Measurements from ENCODE around the gene SIN3B.

Gene SIN3B

DNA sequence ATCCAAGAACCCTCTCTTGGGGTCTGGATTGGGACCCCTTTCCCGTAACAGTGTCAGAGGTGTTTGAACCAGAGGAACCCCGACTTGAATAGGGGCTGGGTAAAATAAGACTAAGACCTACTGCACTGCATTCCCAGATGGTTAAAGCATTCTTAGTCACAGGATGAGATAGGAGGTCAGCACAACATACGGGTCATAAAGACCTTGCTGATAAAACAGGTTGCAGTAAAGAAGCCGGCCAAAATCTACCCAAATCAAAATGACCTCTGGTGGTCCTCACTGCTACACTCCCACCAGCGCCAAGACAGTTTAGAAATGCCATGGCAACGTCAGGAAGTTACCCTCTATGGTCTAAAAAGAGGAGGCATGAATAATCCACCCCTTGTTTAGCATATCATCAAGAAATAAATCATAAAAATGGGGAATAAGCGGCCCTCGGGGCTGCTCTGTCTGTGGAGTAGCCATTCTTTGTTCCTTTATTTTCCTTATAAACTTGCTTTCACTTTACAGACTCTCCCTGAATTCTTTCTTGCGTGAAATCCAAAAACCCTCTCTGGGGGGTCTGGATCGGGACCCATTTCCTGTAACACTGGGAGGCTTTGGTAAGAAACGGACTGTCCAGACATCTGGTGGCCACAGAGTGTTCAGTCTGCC lies 4.4 kb upstream of the SIN3B start:
- intact Hi-C loops (cut with DNase I), result no loop called here
- DNase-seq, result peak in 1 of 10 donors; percentile 9

DNA sequence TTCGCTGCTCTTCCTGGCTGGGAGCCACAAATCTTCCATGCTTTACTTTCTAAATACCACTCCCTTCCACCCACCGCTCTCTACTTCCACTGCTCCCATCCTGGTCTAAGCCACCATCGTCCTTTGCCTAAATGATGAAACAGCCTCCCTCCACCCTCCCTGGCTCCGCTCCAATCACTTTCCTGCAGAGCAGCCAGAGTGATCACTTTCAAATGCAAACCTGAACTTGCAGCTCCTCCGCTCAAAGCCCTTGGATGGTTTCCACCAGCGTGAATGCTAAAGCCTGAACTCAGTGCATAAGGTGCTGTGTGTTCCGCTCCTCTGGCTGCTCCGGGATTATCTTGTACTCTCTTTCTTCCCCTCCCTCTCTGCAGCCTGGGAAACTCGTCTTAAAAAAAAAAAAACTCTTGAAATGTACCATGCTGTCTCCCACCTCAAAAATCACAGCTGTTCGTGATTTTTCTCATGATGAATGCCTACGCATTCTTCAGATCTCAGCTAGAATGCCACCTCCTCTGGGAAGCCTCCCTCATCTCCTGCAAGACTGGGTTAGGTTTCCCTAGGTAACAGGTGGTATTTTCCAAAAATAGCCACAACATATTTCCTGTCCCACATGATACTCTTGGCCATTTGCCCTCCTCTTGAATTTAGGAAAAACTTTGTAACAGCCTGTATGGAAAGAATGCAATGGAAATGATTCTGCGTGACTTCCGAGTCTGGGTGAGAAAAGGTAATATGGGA lies 3.7 kb upstream of the SIN3B start:
- intact Hi-C loops (cut with DNase I), result no loop called here
- peak in 9 of 10 donors; percentile 13 to 87 (median 49) for DNase-seq

DNA sequence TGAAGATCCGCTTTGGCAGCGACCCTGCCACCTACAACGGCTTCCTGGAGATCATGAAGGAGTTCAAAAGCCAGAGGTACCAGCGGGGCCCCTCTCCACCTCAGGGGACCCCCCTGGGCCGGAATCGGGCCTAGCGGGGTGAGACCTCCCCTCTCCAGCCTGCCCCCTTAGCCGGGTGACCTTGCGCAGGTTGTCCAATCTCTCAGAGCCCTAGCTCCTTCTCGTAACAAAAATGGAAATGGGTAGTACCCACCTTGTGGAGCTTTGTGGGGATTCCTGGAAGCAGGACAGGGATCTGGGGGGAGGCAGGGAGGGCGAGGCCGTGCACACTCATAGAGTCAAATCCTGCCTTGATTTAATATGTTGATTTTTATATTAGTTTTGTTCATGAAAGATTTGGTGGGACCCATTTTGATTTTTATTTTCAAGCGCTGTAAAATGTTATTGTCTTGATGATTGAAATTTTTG lies 658 bp downstream of the SIN3B start:
- DNase-seq, result peak in 1 of 10 donors; percentile 82

DNA sequence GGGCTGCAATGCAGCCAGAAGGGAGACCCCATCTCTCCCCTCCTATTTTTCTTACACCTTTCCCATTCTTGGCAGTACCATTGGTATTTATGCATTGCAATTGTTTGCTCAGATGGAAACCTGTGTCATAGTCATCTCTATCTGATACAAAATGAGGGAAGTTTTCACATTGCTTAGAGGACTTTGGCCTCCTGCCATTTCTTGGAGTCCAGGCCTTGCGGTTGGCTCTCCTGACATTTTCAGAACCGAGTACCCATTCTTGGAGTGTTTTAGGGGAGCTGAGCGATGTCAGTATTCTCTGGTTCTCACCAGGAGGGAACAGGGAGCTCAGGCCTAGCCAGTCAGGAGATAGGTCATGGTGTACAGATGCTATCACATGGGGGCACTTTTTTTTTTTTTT lies 1.5 kb downstream of the SIN3B start:
- peak in 1 of 10 donors; percentile 25 for DNase-seq
- intact Hi-C loops (cut with DNase I), result no loop called here

More for the DNA sequence above, 658 bp downstream of the SIN3B start:
- intact Hi-C loops (cut with DNase I), result no loop called here

DNA sequence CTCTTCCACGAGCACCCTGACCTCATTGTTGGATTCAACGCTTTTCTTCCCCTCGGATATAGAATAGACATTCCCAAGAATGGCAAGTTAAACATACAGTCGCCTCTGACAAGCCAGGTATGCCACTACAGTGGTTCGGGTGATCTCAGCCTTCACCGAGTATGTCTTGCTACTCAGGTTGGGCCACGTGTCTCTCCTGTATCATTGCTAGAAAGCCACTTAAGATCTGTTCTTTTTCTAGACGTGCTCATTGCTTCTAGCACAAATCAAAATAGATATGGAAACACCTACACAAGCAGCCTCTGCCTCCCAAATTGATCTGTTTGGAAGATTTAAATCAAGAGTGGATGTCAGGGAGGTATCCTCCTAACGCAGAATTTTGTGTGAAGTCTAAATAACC lies 2.3 kb downstream of the SIN3B start:
- intact Hi-C loops (cut with DNase I), result no loop called here
- peak in 2 of 10 donors; percentile 8 to 22 for DNase-seq

DNA sequence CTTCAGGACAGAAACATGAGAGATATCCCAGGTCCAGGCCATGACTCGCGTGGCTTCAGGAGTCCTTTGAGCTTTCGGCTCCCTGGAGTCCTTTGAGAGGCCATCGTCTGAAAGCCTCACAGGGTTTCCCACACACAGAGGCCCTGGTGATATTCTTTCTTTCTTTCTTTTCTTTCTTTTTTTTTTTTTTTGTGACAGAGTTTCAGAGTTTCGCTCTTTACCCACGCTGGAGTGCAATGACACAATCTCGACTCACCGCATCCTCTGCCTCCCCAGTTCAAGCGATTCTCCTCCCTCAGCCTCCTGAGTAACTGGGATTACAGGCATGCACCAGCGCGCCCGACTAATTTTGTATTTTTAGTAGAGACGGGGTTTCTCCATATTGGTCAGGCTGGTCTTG lies 5.5 kb downstream of the SIN3B start:
- intact Hi-C loops (cut with DNase I), result no loop called here
- no peak for DNase-seq

DNA sequence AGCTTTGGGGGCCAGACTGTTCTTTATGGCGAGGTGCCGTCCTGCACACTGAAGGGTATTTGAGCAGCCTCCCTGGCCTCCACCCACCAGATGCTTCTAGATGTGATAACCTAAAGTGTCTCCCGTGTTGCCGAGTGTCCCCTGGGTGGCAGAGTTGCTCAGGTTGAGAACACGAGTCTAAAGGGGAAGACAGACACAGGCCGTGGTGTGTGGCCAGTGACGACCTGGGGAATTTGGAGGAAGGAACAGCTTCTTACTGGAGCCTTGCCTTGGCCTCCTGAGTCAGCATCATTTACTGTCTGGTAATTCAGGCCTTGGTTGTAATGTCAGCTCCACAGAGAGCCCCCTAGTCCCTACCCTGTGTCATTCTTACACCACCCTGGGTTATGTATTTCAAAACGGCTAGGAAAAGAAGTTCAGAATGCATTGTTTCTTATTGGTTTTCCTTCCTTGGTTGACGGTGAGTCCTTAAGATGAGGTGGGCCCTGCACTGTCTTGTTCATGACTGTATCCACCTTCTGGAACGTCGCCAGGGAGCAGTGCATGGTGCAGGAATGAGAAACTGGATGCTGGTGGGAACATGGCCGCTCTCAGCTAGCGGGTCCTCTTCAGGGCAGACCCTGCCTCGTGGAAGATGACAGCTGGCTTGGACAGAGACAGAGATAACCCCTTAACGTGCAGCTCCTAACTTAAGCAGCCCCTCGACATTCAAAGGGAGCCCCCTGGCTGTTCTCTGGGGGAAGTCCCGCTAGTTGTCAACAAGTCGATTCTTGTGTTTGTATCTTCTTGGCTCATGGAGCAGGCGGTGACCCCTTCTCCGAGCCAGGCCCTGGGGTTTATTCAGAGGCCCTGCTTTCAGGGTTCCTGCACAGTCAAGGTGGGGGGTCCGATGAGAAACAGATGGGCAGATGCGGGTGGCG lies 7.2 kb downstream of the SIN3B start:
- DNase-seq, result peak in 4 of 10 donors; percentile 15 to 71 (median 40)
- intact Hi-C loops (cut with DNase I), result no loop called here

DNA sequence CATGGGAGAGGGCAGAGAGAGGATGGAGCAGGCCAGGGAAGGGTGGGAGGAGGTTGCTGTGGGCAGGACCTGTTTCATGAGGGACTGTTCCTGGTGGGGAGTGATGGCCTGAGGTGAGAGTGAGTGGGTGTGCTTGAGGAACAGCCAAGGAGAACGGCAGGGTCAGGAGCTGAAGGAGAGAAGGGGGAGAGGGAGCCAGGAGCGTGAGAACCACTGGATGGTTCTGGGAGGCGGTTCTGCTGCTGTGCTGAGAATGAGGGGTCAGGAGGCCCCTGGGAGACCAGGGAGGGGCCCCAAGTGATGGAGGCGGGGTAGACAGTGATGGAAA lies 7.8 kb downstream of the SIN3B start:
- peak in 2 of 10 donors; percentile 23 to 24 for DNase-seq
- intact Hi-C loops (cut with DNase I), result no loop called here

DNA sequence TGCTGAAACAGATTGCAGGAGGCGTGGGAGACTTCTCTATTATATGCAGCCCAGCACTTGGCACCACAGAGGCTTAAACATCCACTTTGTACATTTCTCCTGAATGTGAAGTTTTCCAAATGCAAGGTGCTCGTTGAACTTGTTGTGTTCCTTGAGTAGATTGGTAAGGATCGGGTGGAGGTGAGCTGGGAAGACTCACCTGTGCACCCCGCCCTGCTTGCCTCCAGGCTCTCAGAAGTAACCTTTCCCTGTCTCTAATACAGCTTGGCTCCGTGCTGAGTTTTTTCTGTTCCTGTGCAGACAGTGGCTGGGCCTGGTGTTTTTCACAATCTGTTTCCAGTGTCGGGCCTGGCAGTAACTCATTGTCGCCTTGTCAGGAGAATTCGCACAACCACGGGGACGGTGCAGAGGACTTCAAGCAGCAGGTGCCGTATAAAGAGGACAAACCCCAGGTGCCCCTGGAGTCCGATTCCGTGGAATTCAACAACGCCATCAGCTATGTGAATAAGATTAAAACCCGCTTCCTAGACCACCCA lies 12.3 kb downstream of the SIN3B start:
- peak in 8 of 10 donors; percentile 15 to 92 (median 52) for DNase-seq
- intact Hi-C loops (cut with DNase I), result no loop called here

DNA sequence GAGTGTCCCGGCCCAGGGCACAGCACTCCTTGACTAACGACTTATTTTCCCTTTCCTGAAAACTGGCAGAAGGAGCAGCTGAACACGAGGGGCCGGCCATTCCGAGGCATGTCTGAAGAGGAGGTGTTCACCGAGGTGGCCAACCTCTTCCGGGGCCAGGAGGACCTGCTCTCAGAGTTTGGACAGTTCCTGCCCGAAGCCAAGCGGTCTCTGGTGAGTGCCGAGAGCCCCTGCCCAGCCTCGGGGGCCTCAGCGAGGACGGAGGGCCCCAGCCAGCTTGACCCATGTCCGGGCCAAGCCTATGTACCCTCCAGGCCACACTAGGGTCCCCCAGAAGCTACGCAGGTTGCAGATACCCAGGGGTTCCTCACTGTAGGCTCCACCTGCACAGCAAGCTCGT lies 17.7 kb downstream of the SIN3B start:
- DNase-seq, result no peak
- intact Hi-C loops (cut with DNase I), result no loop called here

DNA sequence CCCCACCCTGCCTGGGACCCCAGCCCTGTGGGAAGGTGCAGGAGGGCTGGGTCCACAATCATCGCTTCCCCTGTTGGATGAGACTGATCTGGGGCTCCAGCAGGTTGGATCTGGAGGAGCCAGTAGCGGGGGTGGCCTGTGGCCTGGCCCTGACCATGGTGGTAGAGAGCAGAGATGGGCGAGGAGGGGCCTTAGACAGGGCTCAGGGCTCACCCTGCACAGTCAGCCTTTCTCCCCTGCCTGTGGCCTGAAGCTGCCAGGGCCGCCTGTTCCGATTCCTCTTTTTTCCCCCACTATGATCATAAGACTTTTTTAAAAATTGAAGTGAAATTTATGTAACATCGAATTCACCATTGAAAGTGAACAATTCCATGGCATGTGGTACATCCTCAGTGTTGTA lies 18.2 kb downstream of the SIN3B start:
- DNase-seq, result no peak
- intact Hi-C loops (cut with DNase I), result no loop called here

DNA sequence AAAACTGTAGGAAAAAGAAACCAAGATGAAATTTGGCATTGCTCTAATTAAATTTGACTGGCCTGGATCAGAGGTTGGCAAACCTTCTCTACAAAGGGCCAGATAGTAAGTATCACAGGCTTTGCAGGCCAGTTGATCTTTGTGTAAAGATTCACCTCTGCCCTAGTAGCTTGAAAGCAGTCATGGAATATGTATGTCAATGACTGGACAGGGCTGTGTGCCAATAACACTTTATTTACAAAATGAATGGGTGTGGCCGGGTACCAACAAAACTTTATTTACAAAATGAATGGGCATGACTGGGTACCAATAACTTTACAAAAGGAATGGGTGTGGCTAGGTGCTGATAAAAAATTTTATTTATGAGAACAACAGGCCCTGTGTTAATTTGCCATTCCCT lies 20.0 kb downstream of the SIN3B start:
- intact Hi-C loops (cut with DNase I), result no loop called here
- DNase-seq, result no peak

DNA sequence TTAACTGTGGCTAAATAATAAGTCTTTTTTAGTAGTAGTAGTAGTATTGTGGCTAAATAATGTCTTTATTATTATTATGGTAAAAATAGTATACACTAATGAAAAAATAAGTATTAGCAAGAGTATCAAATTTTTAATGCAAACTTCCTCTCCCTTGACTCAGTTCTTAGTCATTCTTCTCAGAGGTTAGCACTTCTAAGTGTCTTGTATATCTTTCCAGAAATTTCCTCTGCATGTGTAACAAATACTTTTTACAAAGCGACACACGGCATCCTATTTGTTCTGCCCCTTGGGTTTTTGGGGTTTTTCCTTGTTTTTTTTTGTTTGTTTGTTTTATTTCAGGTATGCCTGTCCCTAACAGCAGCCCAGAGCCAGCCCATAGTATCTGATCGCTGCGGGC lies 20.9 kb downstream of the SIN3B start:
- intact Hi-C loops (cut with DNase I), result no loop called here

DNA sequence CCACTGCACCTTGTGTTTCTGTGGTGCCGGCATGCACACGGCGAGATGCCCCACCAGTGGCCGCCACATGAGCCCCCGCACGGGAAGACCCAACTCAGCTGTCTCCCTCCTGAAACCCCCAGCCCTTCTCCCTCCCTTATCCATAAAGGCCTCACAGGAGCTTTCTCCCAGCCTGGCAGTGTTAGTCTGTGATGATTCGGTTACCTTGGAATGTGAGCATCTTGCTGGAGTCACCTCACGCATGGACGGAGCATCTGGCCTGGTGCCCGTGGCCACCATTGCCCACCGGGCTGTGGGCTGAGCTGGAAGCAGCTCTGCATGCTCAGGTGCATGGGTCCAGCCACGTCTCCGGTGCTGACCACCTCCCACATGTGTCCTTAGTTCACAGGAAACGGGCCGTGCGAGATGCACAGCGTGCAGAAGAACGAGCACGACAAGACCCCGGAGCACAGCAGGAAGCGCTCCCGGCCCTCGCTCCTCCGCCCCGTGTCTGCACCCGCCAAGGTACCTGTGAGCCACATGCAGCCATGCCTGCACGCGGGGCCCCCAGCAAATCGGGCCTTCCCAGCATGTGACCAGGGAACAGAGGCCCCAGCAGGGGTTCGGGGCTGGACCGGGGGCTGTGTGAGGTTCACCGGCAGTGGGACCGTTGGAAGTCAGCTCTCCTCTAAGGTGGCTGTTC lies 22.0 kb downstream of the SIN3B start:
- DNase-seq, result no peak
- intact Hi-C loops (cut with DNase I), result no loop called here

More for the DNA sequence above, 20.9 kb downstream of the SIN3B start:
- no peak for DNase-seq

DNA sequence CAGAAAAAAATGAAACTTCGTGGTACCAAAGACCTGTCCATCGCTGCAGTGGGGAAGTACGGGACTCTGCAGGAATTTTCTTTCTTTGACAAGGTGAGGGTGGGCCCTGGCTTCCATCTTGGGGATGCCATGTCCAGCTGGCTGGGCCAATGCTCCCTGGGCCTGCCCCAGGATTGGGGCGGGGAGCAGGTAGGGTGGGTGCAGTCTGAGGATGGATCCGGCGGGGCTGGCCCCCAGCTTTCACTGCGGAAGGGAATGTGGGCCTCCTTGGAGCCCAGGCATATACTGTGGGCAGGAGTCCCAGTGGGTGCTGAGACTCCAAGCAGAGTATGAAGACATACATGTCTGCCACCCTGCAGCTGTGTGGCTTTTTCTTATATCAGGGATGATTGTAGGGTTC lies 23.9 kb downstream of the SIN3B start:
- intact Hi-C loops (cut with DNase I), result no loop called here

DNA sequence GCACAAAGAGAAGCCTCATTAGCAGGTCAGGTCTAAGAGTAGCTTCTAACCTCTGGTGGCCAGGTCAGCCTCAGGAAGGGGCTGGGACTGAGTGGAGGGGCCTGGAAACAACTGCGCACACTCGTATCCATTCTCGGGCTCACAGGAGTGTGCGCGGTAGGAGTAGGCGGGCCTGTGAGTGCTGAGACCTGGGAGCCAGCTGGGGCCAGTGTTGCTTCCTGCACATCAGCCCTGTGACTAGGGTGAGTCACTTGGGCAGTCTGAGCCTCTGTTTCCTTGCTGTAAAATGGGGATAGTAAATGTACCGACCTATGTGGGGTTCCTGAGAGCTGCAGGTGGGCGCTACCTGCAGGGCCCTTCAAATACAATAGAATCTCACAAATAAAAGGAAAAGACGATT lies 26.9 kb downstream of the SIN3B start:
- intact Hi-C loops (cut with DNase I), result no loop called here
- DNase-seq, result no peak

More for the DNA sequence above, 23.9 kb downstream of the SIN3B start:
- no peak for DNase-seq

DNA sequence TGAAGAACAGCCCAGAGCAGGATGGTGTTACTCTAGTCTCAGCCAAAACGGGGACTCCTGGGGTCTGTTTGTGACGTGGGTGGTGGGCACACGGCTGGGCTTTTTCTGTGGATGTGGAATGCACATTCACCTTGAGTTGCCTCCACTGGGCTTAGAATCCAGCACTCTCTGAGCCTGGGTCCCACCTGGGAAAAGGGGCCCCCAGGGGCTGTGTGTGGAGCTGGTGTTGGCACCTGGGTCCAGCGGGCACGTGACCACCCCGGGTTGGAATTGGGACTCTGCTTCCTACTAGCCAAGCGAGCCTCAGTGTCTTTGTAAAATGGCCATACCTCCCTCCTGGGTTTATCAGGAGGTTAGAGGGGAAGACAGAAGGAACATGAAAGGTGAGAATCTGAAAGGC lies 30.4 kb downstream of the SIN3B start:
- intact Hi-C loops (cut with DNase I), result no loop called here
- DNase-seq, result no peak

DNA sequence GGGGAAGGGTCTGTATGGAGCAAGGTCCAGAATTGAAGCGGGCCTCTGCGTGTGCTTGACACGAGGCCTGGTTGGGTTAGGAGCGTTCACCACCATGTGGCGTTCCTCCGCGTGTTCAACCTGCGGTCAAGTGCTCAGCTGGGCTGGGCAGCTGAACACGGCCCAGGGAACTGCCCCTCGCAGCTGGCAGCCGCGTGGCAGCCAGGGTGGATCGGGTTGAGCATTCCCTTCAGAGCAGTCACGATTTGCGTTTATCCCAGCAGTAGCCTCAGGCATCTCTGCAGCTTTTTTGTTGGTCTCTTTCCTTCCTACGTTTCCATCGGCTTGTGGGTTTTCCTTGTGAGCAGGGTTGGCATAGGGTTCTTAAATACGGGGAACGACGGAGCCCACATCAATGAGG lies 30.9 kb downstream of the SIN3B start:
- intact Hi-C loops (cut with DNase I), result no loop called here

DNA sequence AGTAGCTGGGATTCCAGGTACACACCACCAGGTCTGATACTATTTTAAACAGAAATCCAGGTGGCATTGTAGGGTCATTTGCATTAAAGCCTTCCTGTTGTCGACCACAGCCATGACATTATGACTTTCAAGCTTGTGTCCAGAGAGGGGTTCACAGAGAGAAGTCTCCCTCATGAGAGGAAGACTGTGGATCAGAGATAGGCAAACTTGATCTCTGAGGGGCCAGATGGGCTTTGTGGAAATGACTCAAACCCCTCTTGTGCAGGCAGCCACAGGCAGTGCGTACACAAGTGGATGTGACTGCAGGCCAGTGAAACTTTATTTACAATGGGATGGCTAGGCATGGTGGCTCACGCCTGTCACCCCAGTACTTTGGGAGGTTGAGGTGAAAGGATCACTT lies 31.8 kb downstream of the SIN3B start:
- DNase-seq, result no peak
- intact Hi-C loops (cut with DNase I), result no loop called here

More for the DNA sequence above, 30.9 kb downstream of the SIN3B start:
- DNase-seq, result no peak

DNA sequence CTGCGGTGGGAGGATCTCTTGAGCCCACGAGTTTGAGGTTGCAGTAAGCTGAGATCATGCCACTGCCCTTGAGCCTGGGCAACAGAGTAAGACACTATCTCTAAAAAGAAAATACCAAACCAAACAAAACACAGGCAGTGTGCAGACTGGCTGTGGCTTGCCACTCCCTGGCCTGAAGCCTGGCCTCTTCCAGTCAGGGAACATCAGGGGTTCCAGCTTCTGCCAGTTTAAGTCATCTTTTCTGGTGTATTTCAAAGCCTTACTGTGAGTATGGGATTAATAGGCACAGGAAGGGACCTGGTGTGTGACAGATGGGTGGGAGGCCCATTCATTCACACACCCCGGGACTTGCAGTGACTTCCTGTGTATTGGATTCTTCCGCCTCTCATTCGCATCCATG lies 32.6 kb downstream of the SIN3B start:
- intact Hi-C loops (cut with DNase I), result no loop called here
- no peak for DNase-seq
